Endothelial cell of hepatic sinusoid (primary cell): ENCODE data around the gene CACNG3.
"Not testable (repeated sequence)": the region's sequence is repeated elsewhere in the genome, so short reads cannot be mapped to it uniquely, and the experiment has no call there.

Experiments
- in situ Hi-C: cut with HindIII; loops from 2 replicates; pipeline ENCODE4 v1.10.0; 2017; ENCODE audit warnings: low sequenced_read_pairs

The CACNG3 gene

GRCh38 chr16:24324421-24324820 is 68.3 kb downstream of the CACNG3 start:
- in situ Hi-C loops: no loop called here

DNA sequence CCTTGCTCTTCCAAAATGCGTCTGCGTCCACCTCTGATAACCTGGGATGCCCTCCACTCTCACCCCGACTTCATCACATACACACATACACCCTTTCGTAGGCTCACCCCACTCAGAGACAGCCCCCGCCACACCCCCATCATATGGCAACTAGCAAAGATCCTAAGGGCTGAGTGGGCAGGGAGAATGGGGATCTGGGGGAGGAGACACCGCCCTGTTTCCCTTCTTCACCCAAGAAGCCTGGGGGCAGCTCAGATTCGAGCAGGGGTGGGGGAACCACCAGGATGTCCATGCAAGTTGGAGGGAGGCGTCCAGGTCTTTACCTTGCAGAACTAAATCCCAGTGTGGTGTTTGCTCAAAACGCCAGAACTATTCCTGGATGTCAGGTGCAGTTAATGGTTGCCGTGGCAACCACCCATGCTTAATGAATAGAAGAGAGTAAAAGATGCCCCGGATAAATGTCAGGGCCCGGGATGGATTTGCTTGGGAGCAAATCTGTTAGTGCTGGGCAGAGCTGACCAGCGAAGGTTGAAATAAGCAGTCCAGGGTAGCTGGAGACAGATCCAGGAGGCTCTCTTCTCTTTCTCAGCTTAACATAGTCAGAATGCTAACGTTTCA is 72.8 kb downstream of the CACNG3 start:
- in situ Hi-C loops: no loop called here

- in situ Hi-C loops: no loop called here
Measured at GRCh38 chr16:24332178-24332577, 76.0 kb downstream of the CACNG3 start.

DNA sequence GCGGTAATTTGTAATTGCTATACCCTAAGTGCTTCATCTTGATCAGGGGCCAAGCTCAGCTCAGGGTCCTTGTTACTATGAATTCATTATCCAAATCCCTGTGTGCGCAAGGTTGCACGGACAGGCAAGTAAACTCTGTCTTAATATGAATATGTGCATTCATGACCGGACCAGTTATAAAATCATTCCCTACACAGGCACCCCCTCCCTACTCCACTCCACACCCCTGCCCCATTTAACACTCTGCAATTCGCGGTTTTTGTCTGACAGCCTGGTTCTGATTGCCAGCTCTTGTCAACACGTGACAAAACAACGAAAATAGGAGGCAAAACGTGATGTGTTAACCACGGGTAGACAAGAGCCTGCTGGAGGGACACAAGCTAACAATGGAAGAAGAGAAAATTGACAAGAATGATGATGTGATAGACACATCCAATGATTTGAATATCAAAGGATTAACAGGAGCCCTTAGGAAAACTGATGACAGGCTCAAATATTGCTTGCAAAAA is 76.5 kb downstream of the CACNG3 start:
- in situ Hi-C loops: no loop called here

- in situ Hi-C loops: no loop called here
Measured at GRCh38 chr16:24336491-24336890, 80.4 kb downstream of the CACNG3 start.

- in situ Hi-C loops: no loop called here
Measured at GRCh38 chr16:24337013-24337412, 80.9 kb downstream of the CACNG3 start.

DNA sequence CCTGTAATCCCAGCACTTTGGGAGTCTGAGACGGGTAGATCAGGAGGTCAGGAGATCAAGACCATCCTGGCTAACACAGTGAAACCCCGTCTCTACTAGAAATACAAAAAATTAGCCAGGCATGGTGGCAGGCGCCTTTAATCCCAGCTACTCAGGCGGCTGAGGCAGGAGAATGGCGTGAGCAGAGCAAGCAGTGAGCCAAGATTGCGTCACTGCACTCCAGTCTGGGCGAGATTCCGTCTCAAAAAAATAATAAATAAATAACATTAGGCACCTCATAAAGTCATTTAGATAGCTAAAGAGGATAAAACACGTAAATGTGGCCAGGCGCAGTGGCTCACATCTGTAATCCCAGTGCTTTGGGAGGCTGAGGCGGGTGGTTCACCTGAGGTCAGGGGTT is 87.7 kb downstream of the CACNG3 start:
- in situ Hi-C loops: not testable (repeated sequence)

DNA sequence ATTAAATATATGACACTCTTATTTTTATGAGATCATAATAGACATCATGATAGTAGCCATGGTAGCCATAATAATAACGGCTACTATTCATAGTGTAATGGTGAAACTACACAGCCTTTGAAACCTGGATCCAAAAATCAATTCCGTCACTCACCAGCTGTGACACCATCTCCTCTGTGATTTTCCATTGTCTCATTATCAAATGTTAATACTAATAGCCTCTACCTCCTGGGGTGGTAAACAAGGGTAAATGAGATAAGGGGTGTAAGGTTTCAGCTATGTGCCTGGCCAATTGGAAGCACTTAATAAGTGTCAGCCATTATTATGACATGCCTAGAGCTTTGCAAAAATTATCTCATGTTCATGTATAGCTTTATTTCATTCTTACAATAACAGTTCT is 88.6 kb downstream of the CACNG3 start:
- in situ Hi-C loops: no loop called here

- in situ Hi-C loops: no loop called here
Measured at GRCh38 chr16:24345704-24346103, 89.6 kb downstream of the CACNG3 start.

DNA sequence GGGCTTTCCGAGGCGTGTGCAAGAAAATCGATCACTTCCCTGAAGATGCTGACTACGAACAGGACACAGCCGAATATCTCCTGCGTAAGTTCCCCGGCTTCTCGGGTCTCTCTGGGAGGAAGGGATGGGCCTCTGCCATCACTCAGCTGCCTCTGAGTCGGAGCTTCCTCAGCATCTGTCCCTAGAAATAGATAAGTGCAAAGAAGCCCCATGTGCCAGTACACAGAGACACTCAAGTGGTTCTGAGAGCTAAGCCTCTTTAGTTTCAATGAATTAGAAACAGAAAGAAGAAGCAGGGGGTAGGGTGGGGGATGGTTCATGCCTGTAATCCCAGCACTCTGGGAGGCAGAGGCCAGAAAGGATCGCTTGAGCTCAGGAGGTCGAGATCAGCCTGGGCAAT is 90.6 kb downstream of the CACNG3 start:
- in situ Hi-C loops: no loop called here

GRCh38 chr16:24347556-24347955 is 91.4 kb downstream of the CACNG3 start:
- in situ Hi-C loops: no loop called here

DNA sequence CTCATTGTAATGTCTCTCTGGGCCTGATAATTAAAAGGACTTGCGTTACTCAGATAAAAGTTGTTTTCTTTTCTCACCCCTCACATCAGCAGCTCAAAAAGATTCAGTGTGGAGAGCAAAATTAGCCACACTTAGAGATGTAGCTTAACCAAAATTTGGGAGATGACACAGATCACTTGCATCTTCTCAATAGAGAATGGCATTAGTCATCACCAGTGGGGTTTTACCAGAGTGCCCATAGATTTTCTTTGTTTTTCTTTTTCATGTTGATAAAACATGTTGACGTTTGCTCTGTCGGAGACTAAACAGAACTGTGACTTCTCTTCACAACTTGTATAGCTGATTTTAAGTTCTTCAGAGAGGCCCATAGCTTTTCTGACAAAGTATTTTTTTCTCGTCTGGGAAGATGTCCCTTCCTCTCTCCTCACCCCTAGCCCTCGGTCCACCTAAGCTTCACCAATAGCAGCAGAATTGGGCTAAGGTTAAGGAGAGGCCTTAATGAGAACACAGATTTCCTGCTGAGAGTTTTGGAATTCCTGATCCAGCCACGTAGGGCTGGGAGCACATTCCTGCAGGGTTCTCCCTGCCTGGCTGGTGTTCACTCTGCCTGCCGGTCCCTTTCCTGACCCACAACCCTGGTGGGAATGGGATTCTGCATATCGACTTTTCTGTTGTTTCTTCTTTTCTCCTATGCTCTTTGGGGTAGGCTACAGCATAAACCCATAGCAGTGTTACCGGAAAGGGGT is 92.6 kb downstream of the CACNG3 start:
- in situ Hi-C loops: no loop called here

DNA sequence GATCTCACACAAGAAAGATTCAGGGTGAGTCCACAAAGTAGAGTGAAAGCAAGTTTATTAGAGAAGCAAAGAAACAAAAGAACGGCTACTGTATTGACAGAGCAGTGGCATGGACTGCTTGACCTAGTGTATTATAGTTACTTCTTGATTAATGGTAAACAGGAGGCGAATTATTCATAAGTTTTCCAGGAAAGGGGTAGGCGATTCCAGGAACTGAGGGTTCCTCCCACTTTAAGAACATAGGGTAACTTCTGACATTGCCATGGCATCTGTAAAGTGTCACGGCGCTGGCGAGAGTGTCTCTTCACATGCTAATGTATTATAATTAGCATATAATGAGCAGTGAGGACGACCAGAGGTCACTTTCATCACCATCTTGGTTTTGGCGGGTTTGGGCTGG is 93.2 kb downstream of the CACNG3 start:
- in situ Hi-C loops: no loop called here

DNA sequence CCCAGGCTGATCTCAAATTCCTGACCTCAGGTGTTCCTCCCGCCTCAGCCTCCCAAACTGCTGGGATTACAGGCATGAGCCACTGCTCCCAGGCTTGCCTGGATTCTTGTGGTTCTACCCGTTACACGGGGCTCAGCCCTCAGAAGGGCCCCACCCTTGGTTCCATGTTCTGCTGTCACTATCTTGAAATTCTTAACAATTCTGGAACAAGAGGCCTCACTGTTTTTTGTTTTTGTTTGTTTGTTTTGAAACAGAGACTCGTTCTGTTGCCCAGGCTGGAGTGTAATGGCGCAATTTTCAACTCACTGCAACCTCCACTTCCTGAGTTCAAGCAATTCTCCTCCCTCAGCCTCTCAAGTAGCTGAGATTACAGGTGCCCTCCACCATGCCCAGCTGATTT is 96.6 kb downstream of the CACNG3 start:
- in situ Hi-C loops: no loop called here

GRCh38 chr16:24353622-24354021 is 97.5 kb downstream of the CACNG3 start:
- in situ Hi-C loops: no loop called here

DNA sequence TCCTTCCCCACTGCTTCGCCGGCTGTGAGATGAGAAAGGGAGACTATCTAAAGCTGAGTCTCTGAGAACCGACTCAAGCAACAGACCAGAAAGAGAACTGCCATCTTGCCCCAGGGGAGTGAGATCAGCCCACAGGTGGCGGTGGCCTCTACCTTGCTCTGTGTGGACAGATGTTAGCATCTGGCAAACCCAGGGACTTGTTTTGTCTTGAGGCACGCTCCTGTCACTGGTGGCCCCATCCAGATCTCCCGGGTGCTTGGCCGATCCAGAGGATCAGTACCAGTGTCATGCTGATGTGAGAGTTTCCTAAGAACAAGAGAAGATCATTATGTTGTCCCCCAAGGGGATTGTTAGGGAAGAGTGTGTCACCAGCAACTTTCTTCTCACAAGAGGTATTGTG is 101.4 kb downstream of the CACNG3 start:
- in situ Hi-C loops: no loop called here

GRCh38 chr16:24358117-24358516 is 102.0 kb downstream of the CACNG3 start:
- in situ Hi-C loops: no loop called here

DNA sequence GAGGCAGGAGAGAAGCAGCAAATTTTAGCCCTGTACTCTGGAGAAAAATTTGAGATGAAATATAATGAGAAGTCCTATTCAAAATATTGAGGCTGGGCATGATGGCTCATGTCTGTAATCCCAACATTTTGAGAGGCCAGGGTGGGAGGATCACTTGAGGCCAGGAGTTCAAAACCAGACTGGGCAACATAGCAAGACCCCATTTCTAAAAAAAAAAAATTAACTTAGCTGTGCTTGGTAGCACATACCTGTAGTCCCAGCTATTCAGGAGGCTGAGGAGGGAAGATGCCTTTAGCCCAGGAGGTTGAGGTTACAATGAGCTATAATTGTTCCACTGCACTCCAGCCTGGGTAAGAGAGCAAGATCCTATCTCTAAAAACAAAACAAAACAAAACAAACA is 103.4 kb downstream of the CACNG3 start:
- in situ Hi-C loops: no loop called here

DNA sequence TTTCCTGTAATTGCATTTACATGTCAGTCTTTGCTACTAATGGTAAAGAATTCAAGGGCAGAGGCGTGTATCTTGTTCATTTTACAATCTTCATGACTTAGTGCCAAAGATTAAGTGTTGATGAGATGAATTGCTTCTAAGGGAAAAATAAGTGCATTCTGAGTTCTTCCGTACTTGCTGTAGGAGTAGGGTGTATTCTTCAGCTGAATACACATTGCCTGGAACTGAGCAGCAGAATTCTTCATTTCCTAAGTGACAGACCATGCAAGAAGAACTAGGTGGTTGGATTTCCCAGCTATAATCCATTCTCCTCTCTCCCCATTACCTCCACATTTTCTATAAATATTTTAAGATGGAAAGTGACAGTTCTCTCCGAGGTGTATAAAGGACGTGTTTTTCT is 104.8 kb downstream of the CACNG3 start:
- in situ Hi-C loops: no loop called here

DNA sequence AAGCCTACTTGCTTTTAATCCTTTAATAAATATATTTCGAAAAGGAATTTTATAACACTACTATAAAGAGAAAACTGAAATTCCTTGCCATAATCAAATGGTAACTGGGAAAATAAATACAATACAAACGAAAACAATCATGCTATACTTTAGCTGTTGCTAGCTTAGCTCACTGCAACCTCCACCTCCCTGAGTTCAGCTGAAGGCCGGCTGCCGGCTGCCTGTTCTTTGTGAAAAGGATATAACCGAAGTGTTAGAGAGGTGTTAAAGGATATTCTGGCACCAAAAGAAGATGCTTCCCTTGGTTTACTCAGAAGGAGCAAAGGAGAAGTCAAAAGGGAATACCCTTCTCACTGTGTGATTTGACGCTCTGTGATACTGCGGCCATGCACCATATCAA is 108.5 kb downstream of the CACNG3 start:
- in situ Hi-C loops: no loop called here

- in situ Hi-C loops: no loop called here
Measured at GRCh38 chr16:24367186-24367710, 111.1 kb downstream of the CACNG3 start.

DNA sequence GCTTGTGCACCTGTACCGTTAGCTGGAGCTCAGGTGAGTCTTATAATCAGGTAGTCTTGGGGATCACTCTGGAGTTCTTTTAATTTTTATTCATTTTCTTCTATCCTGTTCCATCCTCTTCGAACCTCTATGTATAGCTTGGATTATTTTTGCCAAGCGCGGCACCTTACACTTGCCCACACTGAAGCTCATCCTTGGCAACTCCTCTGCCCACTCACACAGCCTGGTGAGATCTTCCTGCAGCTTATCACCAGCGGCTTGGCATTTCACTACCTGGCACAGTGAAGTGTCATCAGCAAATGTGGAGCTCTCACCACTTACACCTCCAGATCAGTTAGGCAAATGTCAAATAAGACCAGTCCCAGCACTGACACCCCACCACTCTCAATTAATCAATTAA is 116.7 kb downstream of the CACNG3 start:
- in situ Hi-C loops: no loop called here
